OCI-LY1 (cell line): ENCODE measurements around the gene HNRNPA0.

ENCODE experiments used
- CTCF ChIP-seq: fragments of 200-600 bp; sonication (generic), shearing (Covaris generic); IDR thresholded peaks from 2 replicates; pipeline ENCODE4 v1.5.1; 2017; ENCODE audit warnings: mild to moderate bottlenecking, antibody characterized with exemption, low read length, moderate library complexity, mixed read lengths
- EZH2 ChIP-seq: fragments of 200-600 bp; sonication (generic), shearing (Covaris generic); IDR thresholded peaks from 2 replicates; pipeline ENCODE4 v1.8.0; 2017; ENCODE audit warnings: borderline replicate concordance, mixed run types, mild to moderate bottlenecking, antibody characterized with exemption, low read length, moderate library complexity, mixed read lengths

- TF ChIP-seq CTCF: peak; percentile 83
- TF ChIP-seq EZH2: no peak
These were observed 2.2 kb downstream of the HNRNPA0 start for GRCh38 chr5:137751869-137752491.
